ENCODE data around the gene SLC16A5.

The SLC16A5 gene

DNA sequence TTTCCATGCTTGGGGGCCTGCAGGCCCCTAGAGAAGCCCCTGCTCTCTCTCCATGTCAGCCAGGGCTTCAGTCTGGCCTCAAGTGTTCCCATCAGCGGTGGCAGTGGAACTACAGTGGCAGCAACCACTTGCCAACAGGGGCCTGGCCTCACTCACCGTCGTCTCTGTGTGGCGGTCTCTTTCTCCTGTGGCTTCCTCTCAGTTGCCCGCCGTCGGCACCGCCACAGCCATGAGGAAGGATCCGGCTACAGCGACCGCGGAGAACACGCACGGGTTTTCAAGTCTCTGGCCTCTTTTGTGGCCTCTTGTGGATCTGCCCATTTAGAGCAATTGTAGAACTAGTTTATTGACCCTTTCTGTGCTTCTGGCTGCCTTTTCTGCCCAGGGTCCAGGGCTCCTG is 30.6 kb downstream of the SLC16A5 start:
- no peak overlapping the region for H3K4me3 ChIP-seq (ENCODE audit: low read length)
- H3K9ac ChIP-seq (ENCODE audit: low read length), result no peak overlapping the region
- no peak overlapping the region for H3K4me2 ChIP-seq (ENCODE audit: low read depth, low read length)
- no peaks in the 10 kb centered on the region for H3K36me3 ChIP-seq (replicated peaks; ENCODE audit: insufficient read depth, low read length)
- no peaks in the 10 kb centered on the region for H3K9me2 ChIP-seq (replicated peaks; ENCODE audit: insufficient read depth, low read length)
- DNase-seq, result no peak
- peaks cover 10% of the 10 kb centered on the region; the same call in 1 of the 2 replicates for H3K4me1 ChIP-seq (ENCODE audit: low read length)
- H3K9me3 ChIP-seq (replicated peaks; ENCODE audit: insufficient read depth, low read length), result no peaks in the 10 kb centered on the region
- H3K27ac ChIP-seq (ENCODE audit: low read length), result no peak overlapping the region
- H4K20me1 ChIP-seq (ENCODE audit: insufficient read depth, low read length), result no peaks in the 10 kb centered on the region
- H3K79me2 ChIP-seq (ENCODE audit: low read length), result no peaks in the 10 kb centered on the region
- H3K27me3 ChIP-seq (replicated peaks; ENCODE audit: insufficient read depth, low read length), result no peaks in the 10 kb centered on the region
- H2AFZ ChIP-seq (ENCODE audit: low read length), result no peak overlapping the region
- no peaks in the 10 kb centered on the region for H3F3A ChIP-seq (ENCODE audit: insufficient read depth, low read length)
- no peak for TF ChIP-seq EZH2phosphoT487 (IDR thresholded peaks at IDR 0.05; ENCODE audit: low read length)
- TF ChIP-seq EZH2 (optimal IDR thresholded peaks at IDR 0.05; ENCODE audit: low read depth, low read length), result no peak
- TF ChIP-seq, protein P1, sequence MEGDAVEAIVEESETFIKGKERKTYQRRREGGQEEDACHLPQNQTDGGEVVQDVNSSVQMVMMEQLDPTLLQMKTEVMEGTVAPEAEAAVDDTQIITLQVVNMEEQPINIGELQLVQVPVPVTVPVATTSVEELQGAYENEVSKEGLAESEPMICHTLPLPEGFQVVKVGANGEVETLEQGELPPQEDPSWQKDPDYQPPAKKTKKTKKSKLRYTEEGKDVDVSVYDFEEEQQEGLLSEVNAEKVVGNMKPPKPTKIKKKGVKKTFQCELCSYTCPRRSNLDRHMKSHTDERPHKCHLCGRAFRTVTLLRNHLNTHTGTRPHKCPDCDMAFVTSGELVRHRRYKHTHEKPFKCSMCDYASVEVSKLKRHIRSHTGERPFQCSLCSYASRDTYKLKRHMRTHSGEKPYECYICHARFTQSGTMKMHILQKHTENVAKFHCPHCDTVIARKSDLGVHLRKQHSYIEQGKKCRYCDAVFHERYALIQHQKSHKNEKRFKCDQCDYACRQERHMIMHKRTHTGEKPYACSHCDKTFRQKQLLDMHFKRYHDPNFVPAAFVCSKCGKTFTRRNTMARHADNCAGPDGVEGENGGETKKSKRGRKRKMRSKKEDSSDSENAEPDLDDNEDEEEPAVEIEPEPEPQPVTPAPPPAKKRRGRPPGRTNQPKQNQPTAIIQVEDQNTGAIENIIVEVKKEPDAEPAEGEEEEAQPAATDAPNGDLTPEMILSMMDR (IDR thresholded peaks at IDR 0.05; ENCODE audit: low read length), result no peak

DNA sequence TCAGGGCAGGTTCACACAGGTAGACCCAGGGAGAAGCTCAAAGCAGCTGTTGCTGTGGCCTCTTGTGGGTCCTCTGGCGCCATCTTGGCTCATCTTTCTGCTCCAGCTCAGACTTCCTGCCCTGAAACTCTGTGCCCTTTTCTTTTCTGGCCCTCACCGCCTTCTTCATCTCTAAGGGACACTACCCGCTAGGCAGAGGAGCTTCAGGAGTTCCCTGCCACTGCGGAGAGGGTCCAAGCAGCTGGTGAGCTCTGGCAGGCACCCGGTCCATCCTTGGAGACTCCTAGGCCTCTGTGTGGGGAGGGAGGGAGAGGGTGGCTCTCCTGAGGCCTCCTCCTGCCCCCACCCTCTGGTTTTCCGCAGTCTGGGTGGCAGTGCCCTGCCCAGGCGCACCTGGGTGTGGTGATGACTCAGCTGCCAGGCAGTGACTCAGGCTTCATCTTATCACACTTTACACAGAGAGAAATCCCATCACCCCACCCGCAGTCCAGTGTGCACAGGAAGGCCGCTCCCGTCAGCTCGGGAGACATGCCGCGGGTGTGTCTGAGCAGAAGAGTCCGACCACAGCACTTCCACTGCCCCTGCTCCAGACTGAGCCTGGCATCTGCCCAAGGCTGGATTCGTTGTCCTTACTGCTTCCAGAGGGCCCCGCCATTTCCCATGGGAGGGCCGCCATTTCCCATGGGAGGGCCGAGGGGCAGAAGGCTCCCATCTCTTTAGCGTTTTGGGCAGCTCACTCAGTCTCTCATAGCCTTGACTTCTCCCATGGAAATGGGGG is 36.5 kb downstream of the SLC16A5 start:
- H3K27me3 ChIP-seq (replicated peaks; ENCODE audit: insufficient read depth, low read length), result no peaks in the 10 kb centered on the region
- no peaks in the 10 kb centered on the region for H3K9me2 ChIP-seq (replicated peaks; ENCODE audit: insufficient read depth, low read length)
- no peaks in the 10 kb centered on the region for H3K9me3 ChIP-seq (replicated peaks; ENCODE audit: insufficient read depth, low read length)
- peaks cover 7% of the 10 kb centered on the region for H3K4me1 ChIP-seq (ENCODE audit: low read length)
- no peak overlapping the region for H3K4me3 ChIP-seq (ENCODE audit: low read length)
- H2AFZ ChIP-seq (ENCODE audit: low read length), result no peak overlapping the region
- H3F3A ChIP-seq (ENCODE audit: insufficient read depth, low read length), result no peaks in the 10 kb centered on the region
- H3K36me3 ChIP-seq (replicated peaks; ENCODE audit: insufficient read depth, low read length), result no peaks in the 10 kb centered on the region
- no peak overlapping the region for H3K27ac ChIP-seq (ENCODE audit: low read length)
- no peak overlapping the region for H3K9ac ChIP-seq (ENCODE audit: low read length)
- no peak for TF ChIP-seq EZH2phosphoT487 (IDR thresholded peaks at IDR 0.05; ENCODE audit: low read length)
- TF ChIP-seq EZH2 (optimal IDR thresholded peaks at IDR 0.05; ENCODE audit: low read depth, low read length), result no peak
- TF ChIP-seq, protein P1 (IDR thresholded peaks at IDR 0.05; ENCODE audit: low read length), result no peak
- no peaks in the 10 kb centered on the region for H3K79me2 ChIP-seq (ENCODE audit: low read length)
- DNase-seq, result no peak
- no peaks in the 10 kb centered on the region for H4K20me1 ChIP-seq (ENCODE audit: insufficient read depth, low read length)
- H3K4me2 ChIP-seq (ENCODE audit: low read depth, low read length), result no peak overlapping the region

DNA sequence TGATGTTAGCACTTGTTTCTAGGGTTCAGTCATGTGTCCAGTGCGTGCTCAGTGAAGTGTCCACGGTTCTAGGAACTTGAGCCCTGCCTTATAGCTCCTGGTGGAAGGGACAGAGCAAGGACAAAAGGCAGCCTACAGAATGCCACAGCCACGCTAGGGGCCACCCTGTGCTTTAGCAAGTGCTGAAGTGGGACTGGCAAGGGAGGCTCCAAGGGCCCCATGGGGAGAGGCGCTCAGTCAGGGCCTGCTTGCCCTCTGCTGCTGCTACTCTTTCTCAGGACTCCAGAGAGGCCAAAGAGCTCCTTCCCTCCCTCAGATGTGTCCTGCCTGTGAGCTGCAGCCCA is 37.0 kb downstream of the SLC16A5 start:
- no peaks in the 10 kb centered on the region for H3K79me2 ChIP-seq (ENCODE audit: low read length)
- no peaks in the 10 kb centered on the region for H3K9me3 ChIP-seq (replicated peaks; ENCODE audit: insufficient read depth, low read length)
- TF ChIP-seq, protein P1 (IDR thresholded peaks at IDR 0.05; ENCODE audit: low read length), result no peak
- TF ChIP-seq EZH2 (optimal IDR thresholded peaks at IDR 0.05; ENCODE audit: low read depth, low read length) (no peak), EZH2phosphoT487 (IDR thresholded peaks at IDR 0.05; ENCODE audit: low read length) (no peak)
- H3K4me1 ChIP-seq (ENCODE audit: low read length), result peaks cover 7% of the 10 kb centered on the region
- no peak overlapping the region for H2AFZ ChIP-seq (ENCODE audit: low read length)
- no peak overlapping the region for H3K9ac ChIP-seq (ENCODE audit: low read length)
- H3K36me3 ChIP-seq (replicated peaks; ENCODE audit: insufficient read depth, low read length), result no peaks in the 10 kb centered on the region
- H3K27me3 ChIP-seq (replicated peaks; ENCODE audit: insufficient read depth, low read length), result no peaks in the 10 kb centered on the region
- H4K20me1 ChIP-seq (ENCODE audit: insufficient read depth, low read length), result no peaks in the 10 kb centered on the region
- H3K9me2 ChIP-seq (replicated peaks; ENCODE audit: insufficient read depth, low read length), result no peaks in the 10 kb centered on the region
- no peaks in the 10 kb centered on the region for H3F3A ChIP-seq (ENCODE audit: insufficient read depth, low read length)
- no peak overlapping the region for H3K4me3 ChIP-seq (ENCODE audit: low read length)
- no peak overlapping the region for H3K4me2 ChIP-seq (ENCODE audit: low read depth, low read length)
- H3K27ac ChIP-seq (ENCODE audit: low read length), result no peak overlapping the region
- DNase-seq, result no peak

All from MM.1S (cell line).